Trophoblast cell (in vitro differentiated cells and primary cell): ENCODE results near the gene C19orf47.

Experiments
- DNase-seq, 2 donors: peaks; one replicate each; pipeline ENCODE4 v3.0.0-alpha.2; 2016
- H2AFZ ChIP-seq: 2 replicates; pipeline ENCODE4 v1.6.1; 2013; ENCODE audit warnings: low read length, moderate library complexity, mild to moderate bottlenecking; ENCODE audit not compliant: insufficient read depth, poor library complexity
- H2AK5ac ChIP-seq: 2 replicates; pipeline ENCODE4 v1.6.1; 2013; ENCODE audit warnings: mild to moderate bottlenecking, low read length
- H2BK120ac ChIP-seq: 2 replicates; pipeline ENCODE4 v1.6.1; 2013; ENCODE audit warnings: low read length, mild to moderate bottlenecking, moderate library complexity; ENCODE audit not compliant: insufficient read depth, poor library complexity
- H2BK12ac ChIP-seq: 2 replicates; pipeline ENCODE4 v1.6.1; 2013; ENCODE audit warnings: mild to moderate bottlenecking, low read length, moderate library complexity
- H2BK5ac ChIP-seq: 2 replicates; pipeline ENCODE4 v1.6.1; 2013; ENCODE audit warnings: low read length, low read depth, moderate library complexity, mild to moderate bottlenecking; ENCODE audit not compliant: poor library complexity
- H3K14ac ChIP-seq: 2 replicates; pipeline ENCODE4 v1.6.1; 2013; ENCODE audit warnings: mild to moderate bottlenecking, low read length
- H3K18ac ChIP-seq: 2 replicates; pipeline ENCODE4 v1.6.1; 2013; ENCODE audit warnings: mild to moderate bottlenecking, low read length
- H3K23ac ChIP-seq: 2 replicates; pipeline ENCODE4 v1.6.1; 2013; ENCODE audit warnings: low read length
- H3K27ac ChIP-seq: 2 replicates; pipeline ENCODE4 v1.5.1; 2013; ENCODE audit warnings: low read depth, mild to moderate bottlenecking, inconsistent platforms, low read length, moderate library complexity
- H3K27me3 ChIP-seq: 2 replicates; pipeline ENCODE4 v1.6.1; 2013; ENCODE audit warnings: inconsistent platforms, mild to moderate bottlenecking, low read length, moderate library complexity; ENCODE audit not compliant: insufficient read depth
- H3K36me3 ChIP-seq, 2 experiments: 1 replicate in 1 of 2; 2 replicates in 1 of 2; pipeline ENCODE4 v1.6.1; 2013; ENCODE audit warnings: low read length in 2 of 2, mild to moderate bottlenecking in 2 of 2, moderate library complexity in 1 of 2; ENCODE audit not compliant: insufficient read depth in 2 of 2, control insufficient read depth in 1 of 2
- H3K4ac ChIP-seq: 2 replicates; pipeline ENCODE4 v1.6.1; 2013; ENCODE audit warnings: low read depth, mild to moderate bottlenecking, low read length, moderate library complexity
- H3K4me1 ChIP-seq, 2 experiments: 1 replicate in 1 of 2; 2 replicates in 1 of 2; pipeline ENCODE4 v1.6.1; 2013; ENCODE audit warnings: low read length in 2 of 2, mild to moderate bottlenecking in 2 of 2, moderate library complexity in 1 of 2; ENCODE audit not compliant: insufficient read depth in 2 of 2, control insufficient read depth in 1 of 2
- H3K4me2 ChIP-seq: 2 replicates; pipeline ENCODE4 v1.6.1; 2013; ENCODE audit warnings: inconsistent platforms, mild to moderate bottlenecking, low read length, moderate library complexity
- H3K4me3 ChIP-seq: 2 replicates; pipeline ENCODE4 v1.5.1; 2013; ENCODE audit warnings: mild to moderate bottlenecking, low read depth, low read length, inconsistent platforms
- H3K79me1 ChIP-seq: one replicate; pipeline ENCODE4 v1.6.1; 2013; ENCODE audit warnings: low read length
- H3K79me2 ChIP-seq: 2 replicates; pipeline ENCODE4 v1.6.1; 2013; ENCODE audit warnings: low read length, mild to moderate bottlenecking; ENCODE audit not compliant: control insufficient read depth, insufficient read depth, poor library complexity
- H3K9ac ChIP-seq: 2 replicates; pipeline ENCODE4 v1.6.1; 2013; ENCODE audit warnings: mild to moderate bottlenecking, low read length
- H3K9me3 ChIP-seq: 2 replicates; pipeline ENCODE4 v1.6.1; 2013; ENCODE audit warnings: low read depth, mild to moderate bottlenecking, control low read depth, inconsistent platforms, low read length; ENCODE audit not compliant: insufficient read depth
- H4K12ac ChIP-seq: 2 replicates; pipeline ENCODE4 v1.6.1; 2013; ENCODE audit warnings: low read depth, mild to moderate bottlenecking, low read length, moderate library complexity
- H4K8ac ChIP-seq: 2 replicates; pipeline ENCODE4 v1.6.1; 2013; ENCODE audit warnings: low read depth, mild to moderate bottlenecking, low read length, moderate library complexity
- H4K91ac ChIP-seq: one replicate; pipeline ENCODE4 v1.6.1; 2013; ENCODE audit warnings: low read depth, mild to moderate bottlenecking, low read length, moderate library complexity
- WGBS: extraction: QIAGEN DNeasy Blood & Tissue Kit; methylation state at CpG from one replicate; pipeline ENCODE4 v1.1.7; 2013; ENCODE audit warnings: missing lambda C conversion rate; ENCODE audit not compliant: insufficient read length, insufficient coverage; ENCODE audit errors: extremely low coverage; 5-methylcytosine and 5-hydroxymethylcytosine counted together

C19orf47 gene

DNA sequence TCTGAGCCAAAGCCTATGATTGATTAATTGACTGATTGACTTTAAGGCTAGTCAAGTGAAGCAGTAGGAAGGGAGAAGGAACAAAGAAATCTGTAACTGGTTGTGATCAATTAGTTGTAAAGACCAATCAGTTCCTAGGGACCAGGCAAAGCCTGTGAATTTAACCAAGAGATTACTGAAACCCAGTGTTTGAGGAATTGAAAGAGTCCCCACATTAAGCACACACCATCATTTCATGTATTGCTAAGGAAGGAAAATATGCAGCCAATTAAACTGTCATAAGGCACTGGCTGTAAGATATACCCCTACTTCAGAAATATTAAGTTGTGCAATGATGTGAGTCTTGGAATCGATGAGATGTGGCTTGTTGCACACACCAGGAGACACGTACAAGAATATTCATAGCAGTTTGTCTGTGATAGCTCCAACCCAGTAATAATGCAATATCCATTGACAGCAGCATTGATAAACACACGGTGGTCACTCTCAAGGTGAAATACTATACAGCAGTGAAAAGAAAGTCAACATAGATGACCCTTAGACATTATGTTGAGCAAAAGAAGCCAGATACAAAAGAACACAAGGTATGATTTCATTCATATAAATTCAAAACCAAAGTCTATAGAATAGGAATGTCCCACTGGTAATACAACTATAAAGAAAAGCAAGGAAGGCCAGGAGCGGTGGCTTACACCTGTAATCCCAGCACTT lies 9.0 kb downstream of the C19orf47 start:
- no CpG with 5 or more reads among the region's 4 CpGs for WGBS
- no peak overlapping the region for H4K91ac ChIP-seq
- H2BK120ac ChIP-seq = no peak overlapping the region
- no peak overlapping the region for H2AK5ac ChIP-seq
- H3K4me3 ChIP-seq = no peak overlapping the region
- H3K27me3 ChIP-seq = no peaks in the 10 kb centered on the region
- no peak for DNase-seq
- H3K9me3 ChIP-seq = no peaks in the 10 kb centered on the region
- H2AFZ ChIP-seq = no peak overlapping the region
- H2BK5ac ChIP-seq = no peak overlapping the region
- no peak overlapping the region for H3K4ac ChIP-seq
- H3K14ac ChIP-seq = no peak overlapping the region
- H3K27ac ChIP-seq = no peak overlapping the region
- no peak overlapping the region for H4K8ac ChIP-seq
- H3K23ac ChIP-seq = no peak overlapping the region
- H2BK12ac ChIP-seq = no peak overlapping the region
- H3K4me1 ChIP-seq = peaks cover 12 to 21% of the 10 kb centered on the region in 2 experiments
- no peak overlapping the region for H3K4me2 ChIP-seq
- no peak overlapping the region for H4K12ac ChIP-seq
- H3K79me1 ChIP-seq = peaks cover 3% of the 10 kb centered on the region
- H3K18ac ChIP-seq = no peak overlapping the region
- peaks cover 5% of the 10 kb centered on the region for H3K79me2 ChIP-seq
- peaks cover 31 to 33% of the 10 kb centered on the region in 2 experiments for H3K36me3 ChIP-seq
- H3K9ac ChIP-seq = no peak overlapping the region

- H4K12ac ChIP-seq = peak overlapping the region; percentile 22
- no peak overlapping the region for H2BK5ac ChIP-seq
- peak overlapping the region; percentile 40 for H2BK12ac ChIP-seq
- H3K18ac ChIP-seq = peak overlapping the region; percentile 88
- no peak overlapping the region for H3K27ac ChIP-seq
- no peak overlapping the region for H3K9ac ChIP-seq
- peak overlapping the region; percentile 27 for H4K8ac ChIP-seq
- H3K79me2 ChIP-seq = peaks cover 2% of the 10 kb centered on the region
- H4K91ac ChIP-seq = no peak overlapping the region
- H3K23ac ChIP-seq = no peak overlapping the region
- H3K9me3 ChIP-seq = no peaks in the 10 kb centered on the region
- H3K79me1 ChIP-seq = peaks cover 2% of the 10 kb centered on the region
- H2BK120ac ChIP-seq = no peak overlapping the region
- H3K14ac ChIP-seq = no peak overlapping the region
- H3K4ac ChIP-seq = peak overlapping the region; percentile 52
- H3K4me3 ChIP-seq = no peak overlapping the region
- DNase-seq = no peak
- no peak overlapping the region for H2AK5ac ChIP-seq
- H2AFZ ChIP-seq = no peak overlapping the region
- H3K27me3 ChIP-seq = no peaks in the 10 kb centered on the region
- no peak overlapping the region for H3K4me2 ChIP-seq
- WGBS = no CpG with 5 or more reads among the region's 5 CpGs
- H3K36me3 ChIP-seq = peaks cover 31% of the 10 kb centered on the region in 2 experiments
- H3K4me1 ChIP-seq = peaks cover 6 to 13% of the 10 kb centered on the region in 2 experiments
These were observed 10.6 kb downstream of the C19orf47 start for GRCh38 chr19:40337594-40337993.

- no peak overlapping the region for H3K4me2 ChIP-seq
- H3K4me1 ChIP-seq = peaks cover 5 to 8% of the 10 kb centered on the region in 2 experiments
- H3K27me3 ChIP-seq = no peaks in the 10 kb centered on the region
- no peak overlapping the region for H2BK12ac ChIP-seq
- H2BK120ac ChIP-seq = no peak overlapping the region
- H3K79me2 ChIP-seq = peaks cover 2% of the 10 kb centered on the region
- no peaks in the 10 kb centered on the region for H3K9me3 ChIP-seq
- H3K14ac ChIP-seq = no peak overlapping the region
- no peak overlapping the region for H3K4me3 ChIP-seq
- WGBS = no CpG with 5 or more reads among the region's 2 CpGs
- no peak overlapping the region for H4K8ac ChIP-seq
- H3K18ac ChIP-seq = no peak overlapping the region
- no peak overlapping the region for H2BK5ac ChIP-seq
- H3K23ac ChIP-seq = no peak overlapping the region
- no peak overlapping the region for H2AFZ ChIP-seq
- peaks cover 33 to 34% of the 10 kb centered on the region in 2 experiments for H3K36me3 ChIP-seq
- no peak overlapping the region for H4K91ac ChIP-seq
- no peak overlapping the region for H3K4ac ChIP-seq
- no peak overlapping the region for H3K9ac ChIP-seq
- no peak overlapping the region for H3K27ac ChIP-seq
- no peak for DNase-seq
- peaks cover 2% of the 10 kb centered on the region for H3K79me1 ChIP-seq
- no peak overlapping the region for H4K12ac ChIP-seq
- H2AK5ac ChIP-seq = no peak overlapping the region
These were observed 11.1 kb downstream of the C19orf47 start for GRCh38 chr19:40337107-40337506.

- no peak overlapping the region for H3K14ac ChIP-seq
- H3K4me2 ChIP-seq = no peak overlapping the region
- no peak overlapping the region for H2BK12ac ChIP-seq
- no peak overlapping the region for H4K12ac ChIP-seq
- H4K8ac ChIP-seq = no peak overlapping the region
- H3K79me1 ChIP-seq = peaks cover 3% of the 10 kb centered on the region
- H3K27ac ChIP-seq = no peak overlapping the region
- H3K79me2 ChIP-seq = peaks cover 2% of the 10 kb centered on the region
- H2BK120ac ChIP-seq = no peak overlapping the region
- H3K18ac ChIP-seq = no peak overlapping the region
- no peak overlapping the region for H2BK5ac ChIP-seq
- H2AFZ ChIP-seq = no peak overlapping the region
- no peak overlapping the region for H4K91ac ChIP-seq
- H2AK5ac ChIP-seq = no peak overlapping the region
- no peak for DNase-seq
- H3K4me3 ChIP-seq = peak overlapping the region; percentile 7
- WGBS = no CpG with 5 or more reads among the region's 2 CpGs
- peaks cover 0 to 2% of the 10 kb centered on the region in 2 experiments for H3K4me1 ChIP-seq
- H3K23ac ChIP-seq = peak overlapping the region; percentile 58
- H3K4ac ChIP-seq = no peak overlapping the region
- no peak overlapping the region for H3K9ac ChIP-seq
- no peaks in the 10 kb centered on the region for H3K9me3 ChIP-seq
- peaks cover 38 to 39% of the 10 kb centered on the region in 2 experiments for H3K36me3 ChIP-seq
- H3K27me3 ChIP-seq = no peaks in the 10 kb centered on the region
These were observed 11.6 kb downstream of the C19orf47 start for GRCh38 chr19:40336601-40336900.
